NCI-H1105 (cell line): ENCODE data around the gene ATG4D.
"Not testable (repeated sequence)": the region's sequence is repeated elsewhere in the genome, so short reads cannot be mapped to it uniquely, and the experiment has no call there.

ENCODE experiments used
- DNase-seq: peaks from one replicate; lab custom pipeline; 2025; lab: John Stamatoyannopoulos, UW

The ATG4D gene

DNA sequence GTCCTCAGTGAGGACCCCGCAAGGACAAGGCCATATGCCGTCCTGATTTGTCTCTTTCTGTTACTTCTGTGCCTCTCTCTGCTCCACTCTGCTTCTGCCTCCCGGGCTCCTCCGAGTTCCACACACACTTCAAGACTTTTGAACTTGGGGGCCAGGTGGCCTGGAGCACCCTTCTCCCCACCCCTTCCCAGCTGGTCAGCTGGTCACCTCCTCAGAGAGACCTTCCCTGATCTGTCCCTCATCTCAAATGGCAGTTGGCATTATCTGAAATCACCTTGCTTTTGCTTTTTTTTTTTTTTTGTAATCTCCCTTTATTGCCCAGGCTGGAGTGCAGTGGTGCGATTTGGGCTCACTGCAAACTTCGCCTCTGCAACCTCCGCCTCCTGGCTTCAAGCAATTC is 24.3 kb upstream of the ATG4D start:
- no peak for DNase-seq

- DNase-seq = no peak
Observed at GRCh38 chr19:10520652-10521318, 22.9 kb upstream of the ATG4D start.

DNA sequence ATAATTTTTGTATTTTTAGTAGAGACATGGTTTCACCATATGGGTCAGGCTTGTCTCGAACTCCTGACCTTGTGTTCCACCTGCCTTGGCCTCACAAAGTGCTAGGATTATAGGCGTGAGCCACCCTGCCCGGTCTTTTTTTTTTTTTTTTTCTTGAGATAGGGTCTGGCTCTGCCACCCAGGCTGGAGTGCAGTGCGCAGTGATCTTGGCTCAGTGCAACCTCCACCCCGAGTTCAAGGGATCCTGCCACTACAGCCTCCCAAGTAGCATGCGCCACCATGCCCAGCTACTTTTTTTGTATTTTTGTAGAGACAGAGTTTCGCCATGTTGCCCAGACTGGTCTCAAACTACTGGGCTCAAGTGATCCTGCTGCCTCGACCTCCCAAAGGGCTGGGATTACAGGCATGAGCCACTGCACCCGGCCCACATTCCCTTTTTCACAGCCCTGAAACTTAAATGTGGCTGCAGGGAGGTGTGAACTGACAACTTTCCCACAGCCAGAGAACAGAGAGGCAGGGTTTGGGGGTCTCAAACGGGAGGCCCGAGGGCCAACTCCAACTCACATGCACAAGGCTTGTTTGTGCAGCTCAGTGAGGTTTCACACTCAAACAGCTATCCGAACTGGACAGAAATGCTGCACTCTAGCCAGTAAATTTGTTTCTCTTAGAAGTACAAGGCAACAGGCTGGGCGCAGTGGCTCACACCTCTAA is 22.1 kb upstream of the ATG4D start:
- no peak for DNase-seq

DNA sequence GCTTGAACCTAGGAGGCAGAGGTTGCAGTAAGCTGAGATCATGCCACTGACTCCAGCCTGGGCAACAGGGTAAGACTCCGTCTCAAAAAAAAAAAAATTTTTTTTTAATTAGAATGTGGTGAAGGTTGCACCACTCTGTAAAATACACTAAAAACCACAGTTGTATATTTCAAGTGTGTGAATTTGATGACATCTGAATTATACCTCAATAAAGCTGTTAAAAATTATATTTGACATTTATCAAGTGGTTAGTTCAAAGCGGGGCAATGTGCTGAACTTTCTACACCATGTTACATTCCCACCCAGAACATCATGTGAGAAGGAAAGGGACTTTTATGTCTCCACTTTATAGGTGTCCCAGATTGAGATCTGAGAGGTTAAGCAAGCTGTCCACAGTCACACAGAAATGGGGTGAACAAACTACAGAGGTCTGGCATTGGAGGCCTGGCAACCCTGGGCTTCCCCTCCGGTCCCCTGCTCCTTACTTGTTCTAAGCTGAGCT is 20.5 kb upstream of the ATG4D start:
- DNase-seq = no peak

GRCh38 chr19:10525636-10526035 is 18.1 kb upstream of the ATG4D start:
- no peak for DNase-seq

DNA sequence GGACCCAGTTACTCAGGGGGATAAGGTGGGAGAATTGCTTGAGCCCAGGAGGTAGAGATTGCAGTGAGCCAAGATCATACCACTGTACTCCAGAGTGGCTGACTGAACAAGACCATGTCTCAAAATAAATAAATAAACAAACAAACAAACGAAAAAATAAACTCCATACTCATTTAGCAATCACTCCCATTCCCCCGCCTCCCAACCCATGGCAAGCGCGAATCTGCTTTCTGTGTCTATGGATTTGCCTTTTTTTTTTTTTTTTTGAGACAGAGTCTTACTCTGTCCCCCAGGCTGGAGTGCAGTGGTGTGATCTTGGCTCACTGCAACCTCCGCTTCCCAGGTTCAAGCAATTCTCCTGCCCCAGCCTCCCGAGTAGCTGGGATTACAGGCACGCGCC is 16.8 kb upstream of the ATG4D start:
- DNase-seq = not testable (repeated sequence)

DNA sequence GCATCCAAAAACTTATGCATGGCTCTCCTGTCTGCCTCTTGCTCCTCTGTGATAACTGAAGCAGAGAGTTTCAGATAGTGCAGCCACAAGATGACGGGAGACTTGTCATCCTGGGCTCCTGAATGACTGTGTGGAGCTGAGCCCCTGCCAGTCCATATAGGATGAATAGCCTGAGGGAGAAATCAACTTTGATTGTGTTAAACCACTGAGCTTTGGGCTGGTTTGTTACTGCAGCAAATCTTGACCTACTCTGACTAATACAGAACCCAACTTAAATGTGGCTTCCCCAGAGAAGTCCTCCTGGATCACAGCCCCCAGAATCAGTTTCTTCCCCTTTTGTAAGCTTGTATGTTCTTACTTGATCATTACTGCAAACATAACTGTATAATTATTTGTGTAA is 11.2 kb upstream of the ATG4D start:
- DNase-seq = no peak

- DNase-seq = no peak
Observed at GRCh38 chr19:10533646-10534386, 9.9 kb upstream of the ATG4D start.

DNA sequence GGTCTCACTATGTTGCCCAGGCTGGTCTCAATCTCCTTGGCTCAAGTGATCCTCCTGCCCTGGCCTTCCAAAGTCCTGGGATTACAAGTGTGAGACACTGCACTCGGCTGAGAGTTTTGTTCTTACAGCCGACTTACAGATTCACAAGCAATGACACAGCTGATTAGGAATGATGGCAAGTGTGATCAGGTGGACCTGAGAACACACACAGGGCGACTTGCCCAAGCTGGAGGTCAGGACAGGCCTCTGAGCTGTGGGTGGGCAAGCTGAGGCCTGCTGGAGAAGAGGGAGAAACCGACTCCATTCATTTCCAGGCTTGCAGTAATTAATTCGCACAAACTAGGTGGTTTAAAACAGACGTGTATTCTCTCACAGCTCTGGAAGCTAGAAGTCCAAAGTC is 8.1 kb upstream of the ATG4D start:
- DNase-seq = no peak

DNA sequence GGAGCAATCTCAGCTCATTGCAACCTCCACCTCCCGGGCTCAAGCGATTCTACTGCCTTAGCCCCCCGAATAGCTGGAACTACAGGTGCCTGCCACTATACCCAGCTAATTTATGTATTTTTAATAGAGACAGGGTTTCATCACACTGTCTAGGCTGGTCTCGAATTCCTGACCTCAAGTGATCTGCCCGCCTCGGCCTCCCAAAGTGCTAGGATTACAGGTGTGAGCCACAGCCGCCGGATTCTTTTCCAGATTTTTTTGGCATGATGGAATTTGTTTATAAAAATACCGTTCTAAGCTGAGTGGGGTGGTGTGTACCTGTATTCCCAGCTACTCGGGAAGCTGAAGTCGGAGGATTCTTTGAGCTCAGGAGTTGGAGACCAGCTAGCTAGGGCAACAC is 6.0 kb upstream of the ATG4D start:
- no peak for DNase-seq

DNA sequence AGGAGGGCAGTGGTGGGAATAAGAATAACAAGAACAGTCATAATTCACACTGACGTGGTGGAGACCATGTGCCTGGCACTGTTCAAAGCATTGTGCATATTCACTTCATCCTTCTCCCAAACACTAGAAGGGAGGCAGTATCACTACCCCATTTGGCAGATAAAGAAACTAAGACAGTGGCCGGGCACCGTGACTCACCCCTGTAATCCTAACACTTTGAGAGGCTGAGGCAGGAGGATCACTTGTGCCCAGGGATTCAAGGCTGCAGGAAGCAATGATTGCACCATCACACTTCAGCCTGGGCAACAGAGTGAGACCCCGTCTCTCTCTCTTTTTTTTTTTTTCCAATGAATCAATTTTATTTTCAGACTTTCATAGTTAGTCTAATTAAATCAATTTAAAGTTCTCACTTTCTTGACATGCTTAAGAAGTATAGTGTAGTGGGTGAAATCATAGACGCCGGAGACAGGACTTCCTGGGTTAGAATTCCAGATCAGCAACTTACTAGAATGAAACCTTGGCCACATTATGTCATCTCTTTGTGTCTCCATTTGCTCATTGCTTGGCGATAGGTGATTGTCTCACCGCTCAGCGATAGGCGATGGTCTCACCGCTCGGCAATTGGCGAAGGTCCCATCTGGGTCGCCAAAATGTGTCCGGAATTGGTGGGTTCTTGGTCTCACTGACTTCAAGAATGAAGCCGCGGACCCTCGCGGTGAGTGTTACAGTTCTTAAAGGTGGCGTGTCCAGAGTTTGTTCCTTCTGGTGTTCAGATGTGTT is 5.3 kb upstream of the ATG4D start:
- no peak for DNase-seq

GRCh38 chr19:10539016-10539415 is 4.7 kb upstream of the ATG4D start:
- not testable (repeated sequence) for DNase-seq

DNA sequence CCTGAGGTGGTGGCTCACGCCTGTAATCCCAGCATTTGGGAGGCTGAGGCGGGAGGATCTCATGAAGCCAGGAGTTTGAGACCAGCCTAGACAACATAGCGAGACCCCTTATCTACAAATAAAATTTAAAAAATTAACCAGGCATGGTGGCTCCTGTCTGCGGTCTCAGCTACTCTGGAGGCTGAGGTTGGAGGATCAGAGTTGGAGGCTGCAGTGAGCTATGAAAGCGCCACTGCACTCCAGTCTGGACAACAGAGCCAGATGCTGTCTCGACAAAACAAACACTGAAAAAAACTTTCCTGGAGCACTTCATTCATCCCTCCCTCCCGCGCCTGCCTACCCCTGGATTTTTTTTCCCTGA is 665 bp upstream of the ATG4D start:
- peak; percentile 64 for DNase-seq

GRCh38 chr19:10544242-10544752 is 593 bp downstream of the ATG4D start:
- no peak for DNase-seq

GRCh38 chr19:10544753-10545251 is 1.1 kb downstream of the ATG4D start:
- DNase-seq = no peak

DNA sequence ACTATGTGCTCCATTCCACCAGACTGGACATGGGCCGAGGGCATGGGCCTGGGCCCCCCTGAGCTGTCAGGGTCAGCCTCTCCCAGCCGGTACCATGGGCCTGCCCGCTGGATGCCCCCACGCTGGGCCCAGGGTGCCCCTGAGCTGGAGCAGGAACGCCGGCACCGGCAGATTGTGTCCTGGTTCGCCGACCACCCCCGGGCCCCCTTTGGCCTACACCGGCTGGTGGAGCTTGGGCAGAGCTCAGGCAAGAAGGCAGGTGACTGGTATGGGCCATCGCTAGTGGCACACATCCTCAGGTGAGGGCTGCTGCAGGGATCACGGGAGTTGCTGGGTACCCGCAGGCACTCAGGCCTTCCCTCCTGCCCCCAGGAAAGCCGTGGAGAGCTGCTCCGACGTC is 3.1 kb downstream of the ATG4D start:
- DNase-seq = no peak

DNA sequence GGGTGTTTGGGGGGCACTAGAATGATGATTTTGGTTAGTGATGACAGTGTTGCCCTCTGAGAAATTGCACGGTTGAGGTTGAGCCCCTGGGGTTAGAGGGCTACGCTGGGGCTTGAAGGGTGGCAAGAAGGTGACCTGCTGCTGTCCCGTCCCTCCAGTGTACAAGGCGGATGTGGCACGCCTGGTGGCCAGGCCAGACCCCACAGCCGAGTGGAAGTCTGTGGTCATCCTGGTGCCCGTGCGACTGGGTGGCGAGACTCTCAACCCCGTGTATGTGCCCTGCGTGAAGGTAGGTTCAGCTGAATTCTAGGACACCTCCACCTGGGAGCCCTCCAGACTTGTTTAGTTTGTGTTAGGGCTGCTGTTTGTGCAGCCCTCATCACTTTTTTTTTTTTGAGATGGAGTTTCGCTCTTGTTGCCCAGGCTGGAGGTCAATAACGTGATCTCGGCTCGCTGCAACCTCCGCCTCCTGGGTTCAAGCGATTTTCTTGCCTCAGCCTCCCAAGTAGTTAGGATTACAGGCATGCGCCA is 5.1 kb downstream of the ATG4D start:
- DNase-seq = no peak

GRCh38 chr19:10549733-10550132 is 6.0 kb downstream of the ATG4D start:
- no peak for DNase-seq

- DNase-seq = no peak
Observed at GRCh38 chr19:10550336-10550735, 6.6 kb downstream of the ATG4D start.

DNA sequence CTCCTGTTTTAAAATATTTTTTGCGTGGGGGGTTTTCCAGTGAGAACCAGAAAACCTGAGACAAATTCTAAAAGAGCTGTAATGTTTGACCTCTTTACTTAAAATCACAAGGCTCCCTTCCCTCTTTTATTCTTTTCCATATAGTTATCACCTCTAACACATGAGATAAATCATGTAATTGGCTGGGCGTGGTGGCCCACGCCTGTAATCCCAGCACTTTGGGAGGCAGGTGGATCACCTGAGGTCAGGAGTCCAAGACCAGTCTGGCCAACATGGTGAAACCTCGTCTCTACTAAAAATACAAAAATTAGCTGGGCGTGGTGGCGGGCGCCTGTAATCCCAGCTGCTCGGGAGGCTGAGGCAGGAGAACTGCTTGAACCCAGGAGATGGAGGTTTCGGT is 7.3 kb downstream of the ATG4D start:
- DNase-seq = not testable (repeated sequence)

DNA sequence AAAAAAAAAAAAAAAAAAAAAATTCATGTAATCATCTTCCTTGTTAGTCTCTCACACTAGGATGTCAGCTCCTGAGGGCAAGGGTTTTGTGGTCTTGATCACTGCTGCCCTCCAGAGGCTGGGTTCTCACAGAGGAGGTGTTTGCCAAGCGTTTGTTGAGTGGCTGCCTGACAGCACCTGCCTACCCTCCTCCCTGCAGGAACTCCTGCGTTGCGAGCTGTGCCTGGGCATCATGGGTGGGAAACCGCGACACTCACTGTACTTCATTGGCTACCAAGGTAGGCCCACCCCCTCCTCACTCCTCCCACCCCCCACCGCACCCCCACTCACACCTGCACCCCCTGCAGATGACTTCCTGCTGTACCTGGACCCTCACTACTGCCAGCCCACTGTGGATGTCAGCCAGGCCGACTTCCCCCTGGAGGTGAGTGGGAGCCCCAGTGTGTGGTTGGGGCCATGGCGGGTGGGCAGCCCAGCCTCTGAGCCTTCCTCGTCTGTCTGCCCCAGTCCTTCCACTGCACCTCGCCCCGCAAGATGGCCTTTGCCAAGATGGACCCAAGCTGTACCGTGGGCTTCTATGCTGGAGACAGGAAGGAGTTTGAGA is 8.1 kb downstream of the ATG4D start:
- DNase-seq = no peak
